Measurements from ENCODE around the gene LKAAEAR1. TPM values are rescaled to one million over a fixed set of nuclear protein-coding genes. Genes with fewer than 3 reads are reported as not detected.

LKAAEAR1 gene
- total and polyA plus RNA-seq, 2 of the 4 experiments (the other 2 are of a cell fraction): 0.21 TPM; not detected in 1

GRCh38 chr20:64082126-64082731, 2.0 kb downstream of the LKAAEAR1 start:
- intact Hi-C loops (cut with micrococcal nuclease): no loop called here
- DNase-seq: no peak

More at GRCh38 chr20:64082126-64082731, 2.0 kb downstream of the LKAAEAR1 start:
- H4K20me1 ChIP-seq (ENCODE audit: insufficient read depth, low read length): peaks cover 15% of the 10 kb centered on the region
- in situ Hi-C loops (cut with MboI; ENCODE audit: low sequenced_read_pairs) (no loop called here), dilution Hi-C loops (cut with HindIII; ENCODE audit: low sequenced_read_pairs, unreplicated experiment) (no loop called here)
- no peak overlapping the region for H3K4me3 ChIP-seq (ENCODE audit: insufficient read depth, low read depth, low read length)
- H4K8ac ChIP-seq (ENCODE audit: low read depth in 2 of 2, low read length in 2 of 2): no peak overlapping the region
- no peak overlapping the region for H3K18ac ChIP-seq (ENCODE audit: low read depth, low read length)
- peaks cover 17% of the 10 kb centered on the region for H3K4me1 ChIP-seq (ENCODE audit: control insufficient read depth, insufficient read depth, low read length)
- H3K9me3 ChIP-seq (ENCODE audit: control insufficient read depth, insufficient read depth, low read length): peaks cover 5% of the 10 kb centered on the region; the same call in 1 of the 2 replicates
- H2BK5ac ChIP-seq (ENCODE audit: low read depth, low read length, poor library complexity, severe bottlenecking): no peak overlapping the region
- H3K23ac ChIP-seq (ENCODE audit: low read depth, low read length): no peak overlapping the region
- no peak overlapping the region for H3K4ac ChIP-seq (ENCODE audit: low read depth, low read length)
- H2AK5ac ChIP-seq (ENCODE audit: low read depth, low read length): no peak overlapping the region; the same call in 1 of the 2 replicates
- no peak overlapping the region for H3K27ac ChIP-seq (ENCODE audit: insufficient read depth, low read length)
- H2BK120ac ChIP-seq (ENCODE audit: low read depth, low read length): no peak overlapping the region
- no peaks in the 10 kb centered on the region for H3K36me3 ChIP-seq (ENCODE audit: control insufficient read depth, insufficient read depth, low read length)
- H3K27me3 ChIP-seq (ENCODE audit: control insufficient read depth, insufficient read depth, low read length): peaks cover 41% of the 10 kb centered on the region
- no peak for TF ChIP-seq POLR2A (IDR thresholded peaks at IDR 0.05; ENCODE audit: low read depth, low read length)
- TF ChIP-seq RAD21 (IDR thresholded peaks at IDR 0.05; ENCODE audit: low read length): no peak
- no peak for TF ChIP-seq BHLHE40 (IDR thresholded peaks at IDR 0.05; ENCODE audit: low read depth, low read length)
- TF ChIP-seq RFX5 (IDR thresholded peaks at IDR 0.05; ENCODE audit: low read depth, low read length): no peak
- TF ChIP-seq NFE2L2 (IDR thresholded peaks at IDR 0.05; ENCODE audit: low read depth, low read length): no peak
- TF ChIP-seq MAFK (IDR thresholded peaks at IDR 0.05; ENCODE audit: low read depth, low read length): no peak
- no peak for TF ChIP-seq CHD1 (IDR thresholded peaks at IDR 0.05; ENCODE audit: low read depth, low read length)
- TF ChIP-seq FOS (IDR thresholded peaks at IDR 0.05; ENCODE audit: low read depth, low read length): no peak
- TF ChIP-seq ELK1 (IDR thresholded peaks at IDR 0.05; ENCODE audit: borderline replicate concordance, low read depth, low read length): no peak
- no peak for TF ChIP-seq MAZ (IDR thresholded peaks at IDR 0.05; ENCODE audit: borderline replicate concordance, low read depth, low read length)
- no peak for TF ChIP-seq RCOR1 (IDR thresholded peaks at IDR 0.05; ENCODE audit: insufficient replicate concordance, low read length)
- TF ChIP-seq CTCF (conservative IDR thresholded peaks at IDR 0.05; ENCODE audit: low read depth, low read length): no peak
- no peak for TF ChIP-seq USF2 (IDR thresholded peaks at IDR 0.05; ENCODE audit: low read depth, low read length)
- no peak for TF ChIP-seq CEBPB (IDR thresholded peaks at IDR 0.05; ENCODE audit: low read depth, low read length)
- TF ChIP-seq MXI1 (IDR thresholded peaks at IDR 0.05; ENCODE audit: borderline replicate concordance, low read depth, low read length): no peak
- TF ChIP-seq SMC3 (IDR thresholded peaks at IDR 0.05; ENCODE audit: low read depth, low read length): no peak
- no peak overlapping the region for H3K14ac ChIP-seq (replicated peaks; ENCODE audit: low read depth, low read length)
- ChIA-PET POLR2A (ENCODE audit: unreplicated experiment) (no interaction called here), CTCF (no interaction called here)
- H4K91ac ChIP-seq (ENCODE audit: insufficient read depth, low read depth, low read length): no peak overlapping the region
- no peak overlapping the region for H3K56ac ChIP-seq (ENCODE audit: extremely low read depth, insufficient read depth, low read length)
- no peak overlapping the region for H3K9ac ChIP-seq (ENCODE audit: low read depth, low read length)
- H3K79me1 ChIP-seq (ENCODE audit: low read depth in 1 of 2, low read length in 2 of 2): peaks cover 6 to 8% of the 10 kb centered on the region in 2 experiments; a peak in 3 of 4 replicates
- no TSS peak for BruUV-seq (replicated peaks)
- H3K9me1 ChIP-seq (ENCODE audit: insufficient read depth, low read length): no peaks in the 10 kb centered on the region
- peak overlapping the region; percentile 48 for H2AK9ac ChIP-seq (replicated peaks; ENCODE audit: low read depth, low read length, poor library complexity)
- H2BK20ac ChIP-seq (ENCODE audit: low read depth, low read length): no peak overlapping the region
- peak overlapping the region; percentile 56 for H2AFZ ChIP-seq (replicated peaks; ENCODE audit: low read length, poor library complexity)
- no peak overlapping the region for H2BK15ac ChIP-seq (ENCODE audit: low read depth, low read length)
- no peak for ATAC-seq (ENCODE audit: low read depth)
- H3K4me2 ChIP-seq (ENCODE audit: low read depth, low read length): no peak overlapping the region
- no peak overlapping the region for H4K5ac ChIP-seq (ENCODE audit: low read depth, low read length)
- 29% methylated on average over 7 of the region's 13 CpGs; no CpG with 5 or more reads in 1 of the 2 experiments for WGBS, 2 experiments (ENCODE audit: extremely low coverage in 2 of 2, insufficient read length in 1 of 2)
